CD14-positive monocyte (primary cell): Measurements from ENCODE around the gene ZNF324. TPM values are rescaled to one million over a fixed set of nuclear protein-coding genes. Genes with fewer than 3 reads are reported as not detected.

ENCODE experiments used
- DNase-seq, 3 donors: peaks; one replicate each; pipeline ENCODE4 v3.0.0-alpha.2; 2011 to 2022
- H2AFZ ChIP-seq: 2 replicates; pipeline ENCODE4 v1.6.0; 2012; ENCODE audit warnings: mild to moderate bottlenecking, low read depth, low read length, inconsistent platforms; ENCODE audit not compliant: insufficient read depth, poor library complexity, severe bottlenecking
- H3K27ac ChIP-seq, 2 donors: 1 replicate in 1 of 2; 2 replicates in 1 of 2; pipeline ENCODE4 v1.5.1; 2012 to 2013; ENCODE audit warnings: low read length in 2 of 2, control low read depth in 1 of 2, inconsistent platforms in 1 of 2, low read depth in 1 of 2, mild to moderate bottlenecking in 1 of 2
- H3K27me3 ChIP-seq, 2 donors: one replicate each; pipeline versions ENCODE4 v1.6.0 to v1.6.1; 2011 to 2013; ENCODE audit warnings: low read length in 2 of 2; ENCODE audit not compliant: control insufficient read depth in 2 of 2, insufficient read depth in 2 of 2
- H3K36me3 ChIP-seq, 2 donors: replicated peaks in 1 of 2; 1 replicate in 1 of 2; 2 replicates in 1 of 2; pipeline versions ENCODE4 v1.5.1 to v1.6.1; 2012 to 2013; ENCODE audit warnings: low read length in 2 of 2, control low read depth in 1 of 2, inconsistent platforms in 1 of 2, mild to moderate bottlenecking in 1 of 2; ENCODE audit not compliant: insufficient read depth in 2 of 2, control insufficient read depth in 1 of 2
- H3K4me1 ChIP-seq, 2 donors: 1 replicate in 1 of 2; 2 replicates in 1 of 2; pipeline versions ENCODE4 v1.5.1 to v1.6.1; 2012 to 2013; ENCODE audit warnings: low read length in 2 of 2, control low read depth in 1 of 2, inconsistent platforms in 1 of 2, mild to moderate bottlenecking in 1 of 2, moderate library complexity in 1 of 2; ENCODE audit not compliant: insufficient read depth in 2 of 2, control insufficient read depth in 1 of 2
- H3K4me2 ChIP-seq: replicated peaks from 2 replicates; pipeline ENCODE3; 2012; ENCODE audit warnings: low read length, moderate library complexity, mild to moderate bottlenecking; ENCODE audit not compliant: poor library complexity, severe bottlenecking; ENCODE audit errors: extremely low read depth
- H3K4me3 ChIP-seq, 3 experiments: fragments of 200-600 bp in 1 of 3; sonication (generic) in 1 of 3; replicated peaks in 1 of 3; 1 replicate in 2 of 3; 2 replicates in 1 of 3; pipeline ENCODE4 v1.5.1; 2011 to 2013; ENCODE audit warnings: low read length in 3 of 3, mild to moderate bottlenecking in 3 of 3, control low read depth in 2 of 3, low read depth in 2 of 3, inconsistent platforms in 1 of 3, moderate library complexity in 1 of 3
- H3K79me2 ChIP-seq: 2 replicates; pipeline ENCODE4 v1.6.0; 2012; ENCODE audit warnings: mild to moderate bottlenecking, control low read depth, inconsistent platforms, low read length, moderate library complexity; ENCODE audit not compliant: insufficient read depth
- H3K9ac ChIP-seq: 2 replicates; pipeline ENCODE4 v1.6.0; 2017; ENCODE audit warnings: low read length, mild to moderate bottlenecking; ENCODE audit not compliant: insufficient read depth, poor library complexity, severe bottlenecking
- H3K9me3 ChIP-seq, 2 donors: replicated peaks in 1 of 2; 1 replicate in 1 of 2; 2 replicates in 1 of 2; pipeline versions ENCODE4 v1.5.1 to v1.6.1; 2012 to 2013; ENCODE audit warnings: low read length in 2 of 2, control low read depth in 1 of 2; ENCODE audit not compliant: control insufficient read depth in 1 of 2, insufficient read depth in 1 of 2
- H4K20me1 ChIP-seq: 2 replicates; pipeline ENCODE4 v1.6.0; 2012; ENCODE audit warnings: mild to moderate bottlenecking, low read length, control low read depth, moderate library complexity; ENCODE audit not compliant: insufficient read depth
- H3K27ac Mint-ChIP-seq, 7 donors: one replicate each; pipeline ENCODE4 v1.8.0; 2020; ENCODE audit warnings: mild to moderate bottlenecking in 7 of 7, mixed read lengths in 7 of 7, moderate library complexity in 6 of 7, inconsistent platforms in 2 of 7
- H3K27me3 Mint-ChIP-seq, 3 donors: one replicate each; pipeline ENCODE4 v1.8.0; 2021 to 2022; ENCODE audit warnings: low read depth in 3 of 3, mild to moderate bottlenecking in 3 of 3, mixed read lengths in 3 of 3, moderate library complexity in 3 of 3, inconsistent platforms in 1 of 3
- H3K36me3 Mint-ChIP-seq, 2 donors: one replicate each; pipeline ENCODE4 v1.8.0; 2020; ENCODE audit warnings: mixed read lengths in 2 of 2, inconsistent platforms in 1 of 2, mild to moderate bottlenecking in 1 of 2
- H3K4me1 Mint-ChIP-seq: one replicate; pipeline ENCODE4 v1.8.0; 2020; ENCODE audit warnings: mild to moderate bottlenecking, mixed read lengths
- H3K4me3 Mint-ChIP-seq, 2 donors: one replicate each; pipeline ENCODE4 v1.8.0; 2020; ENCODE audit warnings: mild to moderate bottlenecking in 2 of 2, mixed read lengths in 2 of 2, moderate library complexity in 1 of 2
- H3K9me3 Mint-ChIP-seq, 7 donors: one replicate each; pipeline ENCODE4 v1.8.0; 2020 to 2022; ENCODE audit warnings: mixed read lengths in 7 of 7, mild to moderate bottlenecking in 6 of 7, moderate library complexity in 6 of 7, inconsistent platforms in 2 of 7
- CTCF ChIP-seq: fragments of 200-600 bp; IDR thresholded peaks from one replicate; pipeline ENCODE4 v1.8.0; 2022; ENCODE audit warnings: antibody characterized with exemption, mild to moderate bottlenecking
- WGBS: methylation state at CpG from one replicate; pipeline ENCODE4 v1.1.5; 2013; ENCODE audit warnings: missing lambda C conversion rate; ENCODE audit not compliant: insufficient coverage; 5-methylcytosine and 5-hydroxymethylcytosine counted together
- intact Hi-C, 2 donors: fragments of 100-400 bp; cut with micrococcal nuclease; formaldehyde crosslinking; loops; one replicate each; pipeline versions ENCODE4 v1.15.0 to v1.15.1; 2023
- polyA plus RNA-seq, 3 donors: library from polyadenylated mRNA; depleted of rRNA in 1 of 3; unstranded in 2 of 3; stranded (reverse) in 1 of 3; fragments of 300-500 nt in 2 of 3; fragments of >200 nt in 1 of 3; fragmentation: Illumina TruSeq in 2 of 3; gene quantifications; 1 replicate in 2 of 3; 2 replicates in 1 of 3; pipeline ENCODE4 v1.2.3, GENCODE V29; 2012 to 2021

ZNF324 gene
- polyA plus RNA-seq, 3 donors: 4.1 to 5.7 (median 5.3) TPM

- peaks cover 40% of the 10 kb centered on the region for H4K20me1 ChIP-seq
- H3K36me3 ChIP-seq: peaks cover 17 to 20% of the 10 kb centered on the region in 2 donors
- peaks cover 28 to 38% of the 10 kb centered on the region in 2 donors for H3K4me1 ChIP-seq
- intact Hi-C loops: no loop called here
- H3K9ac ChIP-seq: no peak overlapping the region
- Mint-ChIP-seq H3K4me3 (no peak overlapping the region), H3K4me1 (peaks cover 37% of the 10 kb centered on the region), H3K36me3 (peaks cover 19 to 30% of the 10 kb centered on the region in 2 donors), H3K27me3 (peaks cover 0 to 2% (median 0%) of the 10 kb centered on the region in 3 donors), H3K9me3 (no peaks in the 10 kb centered on the region), H3K27ac (peak overlapping the region in 3 of 7 donors; percentile 1 to 62 (median 4))
- H3K27ac ChIP-seq: no peak overlapping the region
- H3K79me2 ChIP-seq: peaks cover 44% of the 10 kb centered on the region
- H3K4me2 ChIP-seq: no peak overlapping the region
- no peak overlapping the region for H2AFZ ChIP-seq
- no peak overlapping the region for H3K4me3 ChIP-seq
- WGBS: 83% methylated on average over 1 of the region's 2 CpGs
- H3K9me3 ChIP-seq: no peaks in the 10 kb centered on the region
- H3K27me3 ChIP-seq: no peaks in the 10 kb centered on the region
- no peak for DNase-seq
- no peak for TF ChIP-seq CTCF
These were observed 48.4 kb downstream of the ZNF324 start for GRCh38 chr19:58515259-58515658.

GRCh38 chr19:58516246-58516836, 49.5 kb downstream of the ZNF324 start:
- Mint-ChIP-seq H3K4me1 (peaks cover 41% of the 10 kb centered on the region), H3K27ac (no peak overlapping the region), H3K4me3 (no peak overlapping the region)

More at GRCh38 chr19:58516246-58516836, 49.5 kb downstream of the ZNF324 start:
- peaks cover 17 to 20% of the 10 kb centered on the region in 2 donors for H3K36me3 ChIP-seq
- intact Hi-C loops: no loop called here
- DNase-seq: no peak
- 98% methylated on average over 23 of the region's 25 CpGs for WGBS
- H3K27me3 ChIP-seq: no peaks in the 10 kb centered on the region
- TF ChIP-seq CTCF: no peak
- H3K9ac ChIP-seq: no peak overlapping the region
- H3K4me1 ChIP-seq: peaks cover 35 to 42% of the 10 kb centered on the region in 2 donors
- H3K79me2 ChIP-seq: peaks cover 44% of the 10 kb centered on the region
- Mint-ChIP-seq H3K9me3 (peaks cover 0 to 3% (median 0%) of the 10 kb centered on the region in 7 donors), H3K27me3 (peaks cover 0 to 3% (median 0%) of the 10 kb centered on the region in 3 donors), H3K36me3 (peaks cover 19 to 26% of the 10 kb centered on the region in 2 donors)
- no peak overlapping the region for H3K4me2 ChIP-seq
- H4K20me1 ChIP-seq: peaks cover 40% of the 10 kb centered on the region
- no peak overlapping the region for H3K4me3 ChIP-seq
- no peak overlapping the region for H3K27ac ChIP-seq
- no peaks in the 10 kb centered on the region for H3K9me3 ChIP-seq
- no peak overlapping the region for H2AFZ ChIP-seq
